ENCODE results near the gene PREP.

The PREP gene

GRCh38 chr6:105336986-105337385 is 65.9 kb downstream of the PREP start:
- H3K36me3 ChIP-seq (ENCODE audit: control insufficient read depth, low read length), result peaks cover 14% of the 10 kb centered on the region
- no peaks in the 10 kb centered on the region for H3K4me1 ChIP-seq (ENCODE audit: control insufficient read depth, low read length)
- TF ChIP-seq EZH2phosphoT487 (IDR thresholded peaks at IDR 0.05; ENCODE audit: borderline replicate concordance, low read length) (no peak), CTCF (IDR thresholded peaks at IDR 0.05; ENCODE audit: low read depth, low read length, poor library complexity, severe bottlenecking) (no peak)
- H4K20me1 ChIP-seq (ENCODE audit: control insufficient read depth, insufficient read depth, low read depth, low read length), result no peaks in the 10 kb centered on the region
- no peaks in the 10 kb centered on the region for H3K27me3 ChIP-seq (ENCODE audit: control insufficient read depth, low read length)
- no peaks in the 10 kb centered on the region for H3K9me2 ChIP-seq (replicated peaks; ENCODE audit: control insufficient read depth, low read length)
- no peak overlapping the region for H3K4me3 ChIP-seq (ENCODE audit: low read length)
- no peak overlapping the region for H3K4me2 ChIP-seq (ENCODE audit: low read length)
- H3K9me3 ChIP-seq (ENCODE audit: control insufficient read depth, insufficient read depth, low read length), result no peaks in the 10 kb centered on the region
- H3F3A ChIP-seq (ENCODE audit: control insufficient read depth, insufficient read depth), result no peaks in the 10 kb centered on the region
- H3K27ac ChIP-seq (ENCODE audit: low read depth, low read length), result no peak overlapping the region
- H3K79me2 ChIP-seq (ENCODE audit: control insufficient read depth, low read length), result no peaks in the 10 kb centered on the region

GRCh38 chr6:105332576-105332975 is 70.3 kb downstream of the PREP start:
- TF ChIP-seq EZH2phosphoT487 (IDR thresholded peaks at IDR 0.05; ENCODE audit: borderline replicate concordance, low read length) (no peak), CTCF (IDR thresholded peaks at IDR 0.05; ENCODE audit: low read depth, low read length, poor library complexity, severe bottlenecking) (no peak)
- no peaks in the 10 kb centered on the region for H3K27me3 ChIP-seq (ENCODE audit: control insufficient read depth, low read length)
- H3K4me3 ChIP-seq (ENCODE audit: low read length), result no peak overlapping the region
- no peak overlapping the region for H3K4me2 ChIP-seq (ENCODE audit: low read length)
- no peaks in the 10 kb centered on the region for H3K9me2 ChIP-seq (replicated peaks; ENCODE audit: control insufficient read depth, low read length)
- no peaks in the 10 kb centered on the region for H3K79me2 ChIP-seq (ENCODE audit: control insufficient read depth, low read length)
- no peaks in the 10 kb centered on the region for H4K20me1 ChIP-seq (ENCODE audit: control insufficient read depth, insufficient read depth, low read depth, low read length)
- H3K4me1 ChIP-seq (ENCODE audit: control insufficient read depth, low read length), result no peaks in the 10 kb centered on the region
- no peak overlapping the region for H3K27ac ChIP-seq (ENCODE audit: low read depth, low read length)
- H3K36me3 ChIP-seq (ENCODE audit: control insufficient read depth, low read length), result peaks cover 27% of the 10 kb centered on the region
- H3K9me3 ChIP-seq (ENCODE audit: control insufficient read depth, insufficient read depth, low read length), result no peaks in the 10 kb centered on the region
- no peaks in the 10 kb centered on the region for H3F3A ChIP-seq (ENCODE audit: control insufficient read depth, insufficient read depth)

- Histone ChIP-seq H4K20me1 (ENCODE audit: control insufficient read depth, insufficient read depth, low read depth, low read length) (no peaks in the 10 kb centered on the region), H3K9me3 (ENCODE audit: control insufficient read depth, insufficient read depth, low read length) (no peaks in the 10 kb centered on the region), H3K9me2 (replicated peaks; ENCODE audit: control insufficient read depth, low read length) (no peaks in the 10 kb centered on the region)
Observed at GRCh38 chr6:105331927-105332326, 71.0 kb downstream of the PREP start.

More at GRCh38 chr6:105331927-105332326, 71.0 kb downstream of the PREP start:
- H3F3A ChIP-seq (ENCODE audit: control insufficient read depth, insufficient read depth), result no peaks in the 10 kb centered on the region
- peaks cover 23% of the 10 kb centered on the region for H3K36me3 ChIP-seq (ENCODE audit: control insufficient read depth, low read length)
- no peak overlapping the region for H3K4me2 ChIP-seq (ENCODE audit: low read length)
- no peaks in the 10 kb centered on the region for H3K4me1 ChIP-seq (ENCODE audit: control insufficient read depth, low read length)
- no peak overlapping the region for H3K4me3 ChIP-seq (ENCODE audit: low read length)
- H3K27me3 ChIP-seq (ENCODE audit: control insufficient read depth, low read length), result no peaks in the 10 kb centered on the region
- TF ChIP-seq CTCF (IDR thresholded peaks at IDR 0.05; ENCODE audit: low read depth, low read length, poor library complexity, severe bottlenecking) (no peak), EZH2phosphoT487 (IDR thresholded peaks at IDR 0.05; ENCODE audit: borderline replicate concordance, low read length) (no peak)
- H3K79me2 ChIP-seq (ENCODE audit: control insufficient read depth, low read length), result no peaks in the 10 kb centered on the region
- no peak overlapping the region for H3K27ac ChIP-seq (ENCODE audit: low read depth, low read length)

Data from DOHH2 (cell line).